Right cardiac atrium (tissue), 5 donors: ENCODE results near the gene GRM3. TPM values are rescaled to one million over a fixed set of nuclear protein-coding genes. Genes with fewer than 3 reads are reported as not detected.

Source experiments
- ATAC-seq, 2 donors: fragments of 200-7000 bp; cut with Tn5 transposase; one replicate each; pipeline versions ENCODE4 v1.8.0 to v1.9.1; 2020; ENCODE audit warnings: moderate library complexity in 2 of 2, mild to moderate bottlenecking in 1 of 2
- DNase-seq, 3 donors: peaks; one replicate each; pipeline ENCODE4 v3.0.0-alpha.2; 2020
- H3K27ac ChIP-seq: one replicate; pipeline ENCODE4 v1.5.1; 2013; ENCODE audit warnings: mild to moderate bottlenecking, low read length, control low read depth, moderate library complexity
- H3K27me3 ChIP-seq: one replicate; pipeline ENCODE4 v1.6.1; 2013; ENCODE audit not compliant: control insufficient read depth, insufficient read depth
- H3K4me1 ChIP-seq: one replicate; pipeline ENCODE4 v1.6.1; 2013; ENCODE audit warnings: low read length; ENCODE audit not compliant: control insufficient read depth, insufficient read depth
- H3K4me3 ChIP-seq: one replicate; pipeline ENCODE4 v1.5.1; 2013; ENCODE audit warnings: low read length, control low read depth
- H3K9me3 ChIP-seq: one replicate; pipeline ENCODE4 v1.6.1; 2013; ENCODE audit warnings: low read length; ENCODE audit not compliant: control insufficient read depth
- WGBS: extraction: QIAGEN DNeasy Blood & Tissue Kit; methylation state at CpG from one replicate; pipeline ENCODE4 v1.1.7; 2013; 5-methylcytosine and 5-hydroxymethylcytosine counted together
- intact Hi-C, 4 donors: fragments of 100-400 bp; cut with DNase I; formaldehyde crosslinking; loops; one replicate each; pipeline versions ENCODE4 v1.11.0 to v1.14.0; 2022 to 2023
- polyA plus RNA-seq: library from polyadenylated mRNA; stranded (reverse); fragments of 200-250 nt; gene quantifications from one replicate; pipeline ENCODE4 v1.2.3, GENCODE V29; 2013
- total RNA-seq, 4 donors: library from RNA; stranded (reverse); fragmentation: NEBNext Ultra II Directional; extraction: Animal tissue kit (Norgen Biotek cat#: 25700); gene quantifications; one replicate each; pipeline ENCODE4 v1.2.1, GENCODE V29; 2021
- donor health status: healthy with polysubstance abuse.
- donor health status: DM: no; HTN: yes; CAD: no.
- donor health status: DM: no; HTN: no; CAD: no.
- donor health status: DM: no; HTN: yes; CAD: no; lungs with severe emphysema.
- donor health status: DM: yes; HTN: yes; CAD: no.

Gene GRM3
- total and polyA plus RNA-seq, 5 donors = 0.05 to 0.49 (median 0.16) TPM; not detected in 1

DNA sequence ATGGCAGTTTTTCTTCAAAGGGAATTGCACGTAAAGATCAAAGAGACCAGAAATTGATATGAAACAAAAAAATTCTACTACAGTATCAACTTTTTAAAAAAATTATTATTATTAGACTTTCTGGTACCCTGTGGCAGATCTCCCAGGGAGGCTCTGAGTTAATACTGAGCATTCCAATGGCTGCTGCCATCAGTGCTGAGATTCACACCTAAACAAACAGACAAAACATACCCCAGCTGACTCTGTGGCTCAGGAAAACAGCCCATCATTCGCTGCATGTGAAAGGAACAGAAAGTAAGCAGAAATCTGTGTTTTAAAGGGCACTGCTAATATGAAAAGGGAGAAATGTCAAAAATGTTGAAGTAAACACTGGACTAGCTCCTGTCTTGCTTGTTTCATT lies 118.4 kb downstream of the GRM3 start:
- Histone ChIP-seq H3K27me3 (no peaks in the 10 kb centered on the region), H3K27ac (no peak overlapping the region), H3K4me1 (no peaks in the 10 kb centered on the region), H3K4me3 (no peak overlapping the region), H3K9me3 (no peaks in the 10 kb centered on the region)
- DNase-seq (no peak), ATAC-seq (no peak)
- WGBS = 81% methylated on average over 2 of the region's 2 CpGs
- intact Hi-C loops = no loop called here

DNA sequence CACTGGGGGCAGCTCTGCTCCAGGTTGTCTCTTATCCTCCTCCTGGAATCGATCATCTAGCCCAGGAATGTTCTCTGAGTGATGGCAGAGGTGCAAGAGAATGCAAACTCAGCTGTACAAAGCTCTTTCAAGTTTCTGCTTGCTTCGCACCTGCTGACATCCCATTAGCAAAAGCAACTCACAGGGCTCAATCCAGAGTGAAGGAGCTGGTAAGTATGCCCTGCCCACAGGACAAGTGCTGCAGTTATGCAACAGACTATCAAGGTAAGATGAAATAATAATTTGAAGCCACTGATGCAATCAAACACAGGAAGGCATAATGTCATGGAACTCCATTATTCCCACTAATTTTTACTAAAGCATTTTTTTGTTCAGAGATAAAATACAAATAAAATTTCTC lies 122.2 kb downstream of the GRM3 start:
- intact Hi-C loops = no loop called here
- no peak overlapping the region for H3K4me3 ChIP-seq

DNA sequence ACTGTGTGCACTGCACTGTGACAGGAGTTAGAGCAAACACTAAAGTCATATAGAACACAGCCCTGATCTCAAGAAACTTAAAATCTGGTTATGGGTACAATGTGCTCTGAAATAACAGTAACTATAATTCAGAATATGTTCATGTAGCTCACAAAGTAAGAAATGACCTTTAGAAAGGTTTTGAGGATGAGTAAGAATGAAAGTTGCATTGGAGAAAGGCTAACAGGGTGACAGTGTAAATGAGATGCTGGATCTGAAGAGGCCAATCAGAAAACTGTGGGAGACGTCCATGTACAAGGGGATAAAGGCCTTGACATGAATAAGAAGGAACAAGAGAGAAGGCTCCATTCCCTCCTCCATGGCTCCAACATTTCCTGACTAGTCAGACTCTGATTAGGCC lies 124.7 kb downstream of the GRM3 start:
- Histone ChIP-seq H3K4me3 (no peak overlapping the region), H3K27ac (no peak overlapping the region), H3K4me1 (no peaks in the 10 kb centered on the region), H3K27me3 (no peaks in the 10 kb centered on the region), H3K9me3 (no peaks in the 10 kb centered on the region)
- intact Hi-C loops = no loop called here
- no peak for DNase-seq
- no peak for ATAC-seq
- WGBS = 77% methylated on average over 1 of the region's 1 CpG

More for the DNA sequence above, 122.2 kb downstream of the GRM3 start:
- no peak for ATAC-seq
- WGBS = 71% methylated on average over 2 of the region's 2 CpGs
- no peak overlapping the region for H3K27ac ChIP-seq
- no peak for DNase-seq
- H3K9me3 ChIP-seq = no peaks in the 10 kb centered on the region
- H3K4me1 ChIP-seq = no peaks in the 10 kb centered on the region
- no peaks in the 10 kb centered on the region for H3K27me3 ChIP-seq

DNA sequence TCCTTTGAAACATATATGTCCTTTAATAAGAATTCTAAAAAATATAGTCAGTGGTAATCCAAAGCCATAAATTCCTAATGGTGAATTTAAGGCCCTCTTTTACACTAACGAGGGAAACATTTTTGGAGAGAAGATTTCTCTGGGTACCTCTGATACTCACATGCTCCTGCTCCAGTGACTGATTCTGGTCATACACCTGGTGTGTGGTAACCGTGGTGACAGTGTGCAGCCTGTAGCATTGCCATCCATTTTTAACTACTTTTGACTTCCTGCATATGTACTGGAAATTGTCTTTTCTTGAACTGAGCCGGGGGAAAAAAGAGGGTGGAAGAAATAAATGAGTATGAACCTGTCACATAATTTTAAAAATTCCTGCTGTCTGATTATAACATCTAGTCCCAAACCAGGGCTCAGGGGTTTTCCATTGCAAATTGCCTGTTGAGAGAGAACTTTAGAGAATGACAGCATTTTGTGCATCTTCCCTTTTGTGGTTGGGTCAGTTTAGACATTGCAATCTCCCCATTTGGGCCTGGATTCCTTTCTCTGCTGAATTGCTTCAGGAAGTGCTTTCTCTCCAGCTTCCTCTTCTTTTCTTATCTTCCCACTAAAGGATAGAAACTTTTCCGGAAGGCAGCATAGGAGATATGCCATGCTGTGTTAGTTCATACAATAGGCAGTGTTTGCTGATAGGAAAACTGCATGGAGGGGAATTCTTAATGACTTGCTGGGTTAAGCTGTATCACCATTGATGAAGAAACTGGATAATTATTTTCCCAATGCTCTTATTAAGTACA lies 125.5 kb downstream of the GRM3 start:
- Histone ChIP-seq H3K27me3 (no peaks in the 10 kb centered on the region), H3K4me3 (no peak overlapping the region), H3K27ac (no peak overlapping the region), H3K9me3 (no peaks in the 10 kb centered on the region), H3K4me1 (no peaks in the 10 kb centered on the region)
- intact Hi-C loops = no loop called here
- no peak for DNase-seq
- 59% methylated on average over 4 of the region's 4 CpGs for WGBS
- no peak for ATAC-seq

DNA sequence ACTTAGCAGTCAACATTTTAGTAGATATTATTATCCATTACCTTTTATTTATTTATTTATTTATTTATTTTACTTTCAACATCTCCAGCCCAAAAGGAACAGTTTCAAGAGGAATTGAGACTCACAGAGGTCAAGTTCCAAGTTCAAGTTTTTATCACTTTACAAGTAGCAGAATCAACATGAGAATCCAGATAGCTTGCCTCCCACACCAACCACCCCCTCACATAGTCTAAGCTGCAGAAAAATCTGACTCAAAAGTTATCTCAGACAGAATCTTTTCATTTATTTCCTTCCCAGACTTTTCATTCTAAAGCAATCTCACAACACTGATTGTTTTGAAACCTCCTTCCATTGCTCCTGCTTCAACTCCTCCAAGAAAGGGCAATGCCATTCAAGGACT lies 129.6 kb downstream of the GRM3 start:
- Histone ChIP-seq H3K4me3 (no peak overlapping the region), H3K4me1 (no peaks in the 10 kb centered on the region), H3K9me3 (no peaks in the 10 kb centered on the region), H3K27me3 (no peaks in the 10 kb centered on the region), H3K27ac (no peak overlapping the region)
- DNase-seq (no peak), ATAC-seq (no peak)
- intact Hi-C loops = no loop called here

DNA sequence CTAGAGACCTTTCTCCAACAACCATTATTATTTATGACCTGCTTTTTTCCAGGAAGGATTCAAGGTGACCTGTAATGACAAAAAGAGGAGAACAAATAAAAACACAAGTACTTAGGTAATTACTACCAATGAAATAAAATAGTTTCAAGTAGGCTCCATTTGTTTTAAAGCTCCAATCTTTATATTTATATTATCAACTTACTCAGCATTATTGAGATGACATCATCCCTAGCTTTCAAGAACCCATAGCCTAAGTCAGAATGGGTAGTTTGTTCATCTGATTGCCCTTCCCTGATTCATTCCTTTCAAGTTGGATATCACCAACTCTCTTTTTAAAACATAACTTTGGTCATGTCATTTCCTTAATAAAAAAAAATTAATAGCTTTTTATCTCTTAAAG lies 131.5 kb downstream of the GRM3 start:
- DNase-seq (no peak), ATAC-seq (no peak)
- H3K27ac ChIP-seq = no peak overlapping the region
- no peaks in the 10 kb centered on the region for H3K4me1 ChIP-seq
- no peaks in the 10 kb centered on the region for H3K9me3 ChIP-seq
- no peak overlapping the region for H3K4me3 ChIP-seq
- no peaks in the 10 kb centered on the region for H3K27me3 ChIP-seq
- intact Hi-C loops = no loop called here

DNA sequence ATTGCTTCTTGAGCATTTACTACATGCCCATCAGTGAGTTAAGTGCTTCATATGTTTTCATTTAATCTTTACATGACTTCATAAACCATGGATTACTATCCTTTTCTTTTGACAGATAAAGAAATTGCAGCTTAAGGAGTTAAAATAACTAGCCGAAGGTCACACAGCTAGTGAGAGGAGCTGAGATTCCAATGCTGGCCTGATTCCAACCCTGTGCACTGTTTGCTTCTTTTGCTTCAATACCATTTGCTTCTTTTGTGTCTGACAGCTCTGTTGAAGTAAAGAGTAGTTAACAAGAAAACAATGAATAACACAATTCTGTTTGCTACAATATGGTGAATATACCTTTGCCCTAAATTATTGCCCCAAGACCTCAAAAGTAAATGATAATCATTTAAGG lies 132.4 kb downstream of the GRM3 start:
- DNase-seq = no peak
- H3K27ac ChIP-seq = no peak overlapping the region
- H3K27me3 ChIP-seq = no peaks in the 10 kb centered on the region
- no peak overlapping the region for H3K4me3 ChIP-seq
- H3K4me1 ChIP-seq = no peaks in the 10 kb centered on the region
- intact Hi-C loops = no loop called here
- ATAC-seq = no peak
- 13% methylated on average over 1 of the region's 1 CpG for WGBS
- no peaks in the 10 kb centered on the region for H3K9me3 ChIP-seq

DNA sequence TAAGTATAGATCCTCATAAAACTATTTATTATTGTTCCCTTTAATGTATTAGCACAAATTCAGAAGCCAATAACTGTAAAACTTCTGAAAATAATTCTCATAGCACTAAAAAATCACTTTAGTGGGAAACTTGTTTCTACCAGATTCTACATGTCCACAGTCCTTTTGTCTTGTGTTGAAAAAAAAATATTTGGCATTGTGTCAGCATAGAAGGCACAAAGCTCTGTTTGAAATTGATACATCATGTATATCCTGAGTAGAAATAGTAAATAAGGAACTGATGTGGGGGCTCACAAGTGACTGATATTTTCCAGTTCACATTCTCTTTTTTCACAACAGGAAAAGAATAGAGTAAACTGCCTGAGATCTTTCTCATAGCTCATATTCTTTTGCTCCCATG lies 134.6 kb downstream of the GRM3 start:
- no peaks in the 10 kb centered on the region for H3K27me3 ChIP-seq
- H3K4me3 ChIP-seq = no peak overlapping the region
- H3K9me3 ChIP-seq = no peaks in the 10 kb centered on the region
- no peak overlapping the region for H3K27ac ChIP-seq
- intact Hi-C loops = no loop called here
- no peak for ATAC-seq
- H3K4me1 ChIP-seq = no peaks in the 10 kb centered on the region
- DNase-seq = no peak

DNA sequence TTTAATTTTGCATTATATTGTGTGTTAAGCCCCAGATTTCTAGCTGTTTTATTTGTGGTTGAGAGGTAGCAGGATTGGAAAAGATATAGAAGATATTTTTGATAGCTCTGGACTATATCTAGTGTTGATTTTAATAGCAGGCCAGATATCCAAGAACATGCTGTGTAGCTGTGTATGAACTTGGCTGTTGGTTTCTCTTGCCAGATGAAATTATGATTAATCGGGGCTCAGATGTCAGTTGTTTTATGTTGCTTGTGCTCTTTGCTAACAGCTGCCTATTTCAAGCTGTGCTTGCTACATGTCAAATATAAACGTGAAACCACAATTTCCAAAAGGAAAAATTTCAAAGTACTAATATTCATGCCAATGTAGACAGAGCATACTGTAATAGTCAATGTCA lies 141.1 kb downstream of the GRM3 start:
- ATAC-seq (no peak), DNase-seq (no peak)
- H3K27me3 ChIP-seq = no peaks in the 10 kb centered on the region
- H3K9me3 ChIP-seq = no peaks in the 10 kb centered on the region
- H3K4me1 ChIP-seq = no peaks in the 10 kb centered on the region
- no peak overlapping the region for H3K27ac ChIP-seq
- H3K4me3 ChIP-seq = no peak overlapping the region
- 43% methylated on average over 2 of the region's 2 CpGs for WGBS
- intact Hi-C loops = no loop called here

DNA sequence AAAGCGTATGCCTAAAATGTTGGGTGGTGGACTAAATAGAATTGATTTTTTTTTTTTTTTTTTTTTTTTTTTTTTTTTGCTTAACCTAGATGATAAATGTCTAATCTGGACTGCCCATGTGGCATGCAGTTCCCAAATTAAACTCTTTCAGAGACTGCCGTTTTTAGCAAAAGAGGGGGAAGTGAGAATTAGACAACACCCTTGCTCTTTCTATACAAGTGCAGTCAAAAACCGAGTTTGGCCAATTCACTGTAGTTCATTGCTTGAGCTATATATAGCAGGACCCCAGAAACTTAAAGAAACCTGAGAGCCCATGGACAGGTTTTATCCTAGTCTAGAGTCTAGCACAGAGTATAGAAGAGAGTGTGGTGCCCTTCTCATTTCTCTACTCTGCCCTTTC lies 141.9 kb downstream of the GRM3 start:
- no peak overlapping the region for H3K27ac ChIP-seq
- no peak overlapping the region for H3K4me3 ChIP-seq
- no peak for ATAC-seq
- intact Hi-C loops = no loop called here
- no peaks in the 10 kb centered on the region for H3K4me1 ChIP-seq
- no peak for DNase-seq
- no peaks in the 10 kb centered on the region for H3K9me3 ChIP-seq
- WGBS = 67% methylated on average over 3 of the region's 3 CpGs
- H3K27me3 ChIP-seq = no peaks in the 10 kb centered on the region

DNA sequence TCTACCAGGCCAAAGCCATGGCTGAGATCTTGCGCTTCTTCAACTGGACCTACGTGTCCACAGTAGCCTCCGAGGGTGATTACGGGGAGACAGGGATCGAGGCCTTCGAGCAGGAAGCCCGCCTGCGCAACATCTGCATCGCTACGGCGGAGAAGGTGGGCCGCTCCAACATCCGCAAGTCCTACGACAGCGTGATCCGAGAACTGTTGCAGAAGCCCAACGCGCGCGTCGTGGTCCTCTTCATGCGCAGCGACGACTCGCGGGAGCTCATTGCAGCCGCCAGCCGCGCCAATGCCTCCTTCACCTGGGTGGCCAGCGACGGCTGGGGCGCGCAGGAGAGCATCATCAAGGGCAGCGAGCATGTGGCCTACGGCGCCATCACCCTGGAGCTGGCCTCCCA lies 142.7 kb downstream of the GRM3 start:
- 98% methylated on average over 36 of the region's 36 CpGs for WGBS
- peak in 1 of 3 donors; percentile 34 for DNase-seq

DNA sequence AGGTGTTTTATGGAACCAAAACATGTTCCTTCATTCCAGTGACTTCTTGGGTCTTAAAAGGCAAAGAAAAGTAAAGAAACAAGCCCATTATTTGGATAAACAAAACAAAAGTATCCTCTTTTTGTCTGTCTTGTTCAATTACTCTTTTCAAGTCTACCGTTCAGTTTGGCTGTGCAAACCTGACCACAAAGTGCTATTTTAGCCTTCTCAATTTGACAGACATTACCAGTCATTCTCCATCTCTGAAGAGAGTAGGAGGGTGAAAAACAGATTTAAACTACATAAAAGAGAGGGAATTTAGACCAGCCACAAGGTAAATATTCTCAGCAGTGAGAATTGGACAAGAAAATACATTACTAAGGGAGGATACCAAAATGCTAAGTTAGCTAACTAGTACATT lies 145.2 kb downstream of the GRM3 start:
- Histone ChIP-seq H3K9me3 (no peaks in the 10 kb centered on the region), H3K4me3 (no peak overlapping the region), H3K27ac (no peak overlapping the region), H3K4me1 (no peaks in the 10 kb centered on the region), H3K27me3 (no peaks in the 10 kb centered on the region)
- DNase-seq (no peak), ATAC-seq (no peak)
- intact Hi-C loops = no loop called here
- 78% methylated on average over 1 of the region's 1 CpG for WGBS

More for the DNA sequence above, 142.7 kb downstream of the GRM3 start:
- Histone ChIP-seq H3K4me3 (no peak overlapping the region), H3K27ac (no peak overlapping the region), H3K9me3 (no peaks in the 10 kb centered on the region), H3K4me1 (no peaks in the 10 kb centered on the region), H3K27me3 (no peaks in the 10 kb centered on the region)
- ATAC-seq = no peak
- intact Hi-C loops = no loop called here
